ENCODE measurements around the gene CAMK2B.

- TF ChIP-seq CTCF (IDR thresholded peaks at IDR 0.05) (no peak), POLR2A (IDR thresholded peaks at IDR 0.05) (no peak), EP300 (IDR thresholded peaks at IDR 0.05) (no peak)
Observed at GRCh38 chr7:44307905-44308595, 17.3 kb downstream of the CAMK2B start.
